Lower lobe of right lung (tissue), 2 donors: ENCODE measurements around the gene GOLGA2. TPM values are rescaled to one million over a fixed set of nuclear protein-coding genes. Genes with fewer than 3 reads are reported as not detected.

ENCODE experiments used
- ATAC-seq, 2 donors: fragments of 200-7000 bp; cut with Tn5 transposase; one replicate each; pipeline ENCODE4 v1.9.1; 2020 to 2022; ENCODE audit warnings: mild to moderate bottlenecking in 2 of 2, moderate library complexity in 2 of 2
- DNase-seq: peaks from one replicate; pipeline ENCODE4 v3.0.0-alpha.2; 2020
- H3K27ac ChIP-seq: fragments of 200-600 bp; one replicate; pipeline ENCODE4 v1.8.0; 2022
- H3K27me3 ChIP-seq: fragments of 200-600 bp; one replicate; pipeline ENCODE4 v1.8.0; 2022; ENCODE audit warnings: low read depth
- H3K36me3 ChIP-seq: fragments of 200-600 bp; one replicate; pipeline ENCODE4 v1.8.0; 2022; ENCODE audit warnings: mild to moderate bottlenecking
- H3K4me1 ChIP-seq: fragments of 200-600 bp; one replicate; pipeline ENCODE4 v1.8.0; 2022
- H3K4me3 ChIP-seq: fragments of 200-600 bp; one replicate; pipeline ENCODE4 v1.8.0; 2022; ENCODE audit warnings: mild to moderate bottlenecking
- H3K9me3 ChIP-seq: fragments of 200-600 bp; one replicate; pipeline ENCODE4 v1.8.0; 2022
- CTCF ChIP-seq: fragments of 200-600 bp; IDR thresholded peaks from one replicate; pipeline ENCODE4 v1.8.0; 2022; ENCODE audit warnings: antibody characterized with exemption, mild to moderate bottlenecking
- intact Hi-C: fragments of 100-400 bp; cut with DNase I; formaldehyde crosslinking; loops from one replicate; pipeline ENCODE4 v1.11.0; 2022
- total RNA-seq: library from RNA; stranded (reverse); fragmentation: NEBNext Ultra II Directional; extraction: Animal tissue kit (Norgen Biotek cat#: 25700); gene quantifications from one replicate; pipeline ENCODE4 v1.2.1, GENCODE V29; 2021
- donor health status: DM: no; HTN: yes; CAD: no; lungs with severe emphysema.

GOLGA2 gene
- total RNA-seq, 1 donor from 2014 or later = 82.7 TPM

- no peak for DNase-seq
- Histone ChIP-seq H3K4me3 (peak overlapping the region; percentile 95), H3K4me1 (peaks cover 23% of the 10 kb centered on the region), H3K27ac (peak overlapping the region; percentile 88), H3K9me3 (no peaks in the 10 kb centered on the region), H3K27me3 (no peaks in the 10 kb centered on the region), H3K36me3 (peaks cover 54% of the 10 kb centered on the region)
- intact Hi-C loops = no loop called here
- no peak for TF ChIP-seq CTCF
- ATAC-seq = peak in 1 of 2 donors; percentile 35
Observed at GRCh38 chr9:128321879-128322403, 46.1 kb upstream of the GOLGA2 start.

GRCh38 chr9:128321343-128321742, 45.5 kb upstream of the GOLGA2 start:
- ATAC-seq (no peak), DNase-seq (no peak)
- Histone ChIP-seq H3K4me3 (peak overlapping the region; percentile 95), H3K27me3 (no peaks in the 10 kb centered on the region), H3K4me1 (peaks cover 23% of the 10 kb centered on the region), H3K9me3 (no peaks in the 10 kb centered on the region), H3K27ac (no peak overlapping the region), H3K36me3 (peaks cover 54% of the 10 kb centered on the region)
- TF ChIP-seq CTCF = no peak
- intact Hi-C loops = no loop called here

- no peak overlapping the region for H3K4me3 ChIP-seq
- no peak overlapping the region for H3K27ac ChIP-seq
- no peak for DNase-seq
- peaks cover 69% of the 10 kb centered on the region for H3K36me3 ChIP-seq
- peaks cover 7% of the 10 kb centered on the region for H3K4me1 ChIP-seq
- no peak for TF ChIP-seq CTCF
- intact Hi-C loops = no loop called here
- H3K27me3 ChIP-seq = no peaks in the 10 kb centered on the region
- no peaks in the 10 kb centered on the region for H3K9me3 ChIP-seq
- ATAC-seq = no peak
Observed at GRCh38 chr9:128317629-128318028, 41.8 kb upstream of the GOLGA2 start.

- ATAC-seq = no peak
- TF ChIP-seq CTCF = no peak
Observed at GRCh38 chr9:128316421-128316820, 40.6 kb upstream of the GOLGA2 start.

GRCh38 chr9:128314697-128315096, 38.9 kb upstream of the GOLGA2 start:
- no peak overlapping the region for H3K27ac ChIP-seq
- DNase-seq = no peak
- no peaks in the 10 kb centered on the region for H3K9me3 ChIP-seq
- TF ChIP-seq CTCF = no peak
- H3K36me3 ChIP-seq = peaks cover 89% of the 10 kb centered on the region
- no peak overlapping the region for H3K4me3 ChIP-seq
- no peaks in the 10 kb centered on the region for H3K27me3 ChIP-seq
- intact Hi-C loops = no loop called here
- ATAC-seq = no peak
- no peaks in the 10 kb centered on the region for H3K4me1 ChIP-seq

More at GRCh38 chr9:128316421-128316820, 40.6 kb upstream of the GOLGA2 start:
- peaks cover 76% of the 10 kb centered on the region for H3K36me3 ChIP-seq
- DNase-seq = no peak
- no peak overlapping the region for H3K4me3 ChIP-seq
- H3K27ac ChIP-seq = no peak overlapping the region
- intact Hi-C loops = no loop called here
- H3K27me3 ChIP-seq = no peaks in the 10 kb centered on the region
- peaks cover 3% of the 10 kb centered on the region for H3K4me1 ChIP-seq
- H3K9me3 ChIP-seq = no peaks in the 10 kb centered on the region
